Measurements from ENCODE around the gene RERG.

- TF ChIP-seq, protein P1, sequence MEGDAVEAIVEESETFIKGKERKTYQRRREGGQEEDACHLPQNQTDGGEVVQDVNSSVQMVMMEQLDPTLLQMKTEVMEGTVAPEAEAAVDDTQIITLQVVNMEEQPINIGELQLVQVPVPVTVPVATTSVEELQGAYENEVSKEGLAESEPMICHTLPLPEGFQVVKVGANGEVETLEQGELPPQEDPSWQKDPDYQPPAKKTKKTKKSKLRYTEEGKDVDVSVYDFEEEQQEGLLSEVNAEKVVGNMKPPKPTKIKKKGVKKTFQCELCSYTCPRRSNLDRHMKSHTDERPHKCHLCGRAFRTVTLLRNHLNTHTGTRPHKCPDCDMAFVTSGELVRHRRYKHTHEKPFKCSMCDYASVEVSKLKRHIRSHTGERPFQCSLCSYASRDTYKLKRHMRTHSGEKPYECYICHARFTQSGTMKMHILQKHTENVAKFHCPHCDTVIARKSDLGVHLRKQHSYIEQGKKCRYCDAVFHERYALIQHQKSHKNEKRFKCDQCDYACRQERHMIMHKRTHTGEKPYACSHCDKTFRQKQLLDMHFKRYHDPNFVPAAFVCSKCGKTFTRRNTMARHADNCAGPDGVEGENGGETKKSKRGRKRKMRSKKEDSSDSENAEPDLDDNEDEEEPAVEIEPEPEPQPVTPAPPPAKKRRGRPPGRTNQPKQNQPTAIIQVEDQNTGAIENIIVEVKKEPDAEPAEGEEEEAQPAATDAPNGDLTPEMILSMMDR (conservative IDR thresholded peaks at IDR 0.05; ENCODE audit: low read length): no peak
- TF ChIP-seq EZH2phosphoT487 (IDR thresholded peaks at IDR 0.05; ENCODE audit: borderline replicate concordance, low read depth, low read length): no peak
Measured at GRCh38 chr12:15201056-15201455, 20.2 kb downstream of the RERG start.

Data from OCI-LY7 (cell line).